MM.1S (cell line): Measurements from ENCODE around the gene TIE1.

ENCODE experiments used
- CTCF ChIP-seq: fragments of 300-600 bp; sonication (generic); IDR thresholded peaks from 2 replicates; pipeline ENCODE4 v1.5.1; 2016; ENCODE audit warnings: antibody characterized with exemption, low read length, mixed read lengths
- EZH2phosphoT487 ChIP-seq: fragments of 300-600 bp; sonication (generic); IDR thresholded peaks from 2 replicates; pipeline ENCODE4 v1.6.1; 2018; ENCODE audit warnings: antibody characterized with exemption, low read length

DNA sequence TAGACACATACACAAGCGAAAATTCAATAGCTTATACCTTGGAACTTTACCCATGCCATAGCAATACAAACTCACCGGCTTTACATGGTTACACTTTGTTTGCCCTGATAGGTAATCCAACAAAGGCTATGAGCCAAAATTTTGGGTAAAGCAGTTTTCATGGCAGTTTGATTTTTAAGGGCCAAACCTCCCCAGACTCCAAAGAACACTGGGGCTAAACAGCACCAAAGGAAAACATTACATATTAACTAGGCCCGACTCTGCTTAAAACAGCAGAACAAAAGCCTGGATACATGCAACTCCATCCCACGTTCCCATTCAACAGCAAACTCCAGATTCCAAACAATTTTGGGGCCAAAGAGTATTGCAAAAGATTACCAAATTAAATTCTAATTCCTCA, 35.4 kb upstream of the TIE1 start:
- TF ChIP-seq CTCF (no peak), EZH2phosphoT487 (no peak)
